H9 (cell line): Measurements from ENCODE around the gene WDHD1. TPM values are rescaled to one million over a fixed set of nuclear protein-coding genes. Genes with fewer than 3 reads are reported as not detected.

Source experiments
- DNase-seq: peaks from one replicate; pipeline ENCODE4 v3.0.0-alpha.2; 2017
- H2AFZ ChIP-seq: one replicate; pipeline ENCODE4 v1.6.1; 2013; ENCODE audit warnings: mild to moderate bottlenecking, low read length, control low read depth, moderate library complexity
- H2AK5ac ChIP-seq: 2 replicates; pipeline ENCODE4 v1.6.1; 2013; ENCODE audit warnings: low read length, control low read depth, mixed read lengths; ENCODE audit not compliant: insufficient read length
- H2BK120ac ChIP-seq: one replicate; pipeline ENCODE4 v1.6.1; 2013; ENCODE audit warnings: low read depth, mild to moderate bottlenecking, low read length, control low read depth, inconsistent platforms; ENCODE audit not compliant: poor library complexity, severe bottlenecking
- H2BK12ac ChIP-seq: 2 replicates; pipeline ENCODE4 v1.6.1; 2013; ENCODE audit warnings: low read length, control low read depth, mixed read lengths, low read depth; ENCODE audit not compliant: insufficient read length
- H2BK15ac ChIP-seq: 2 replicates; pipeline ENCODE4 v1.6.1; 2013; ENCODE audit warnings: low read depth, low read length, control low read depth
- H2BK20ac ChIP-seq: one replicate; pipeline ENCODE4 v1.6.1; 2013; ENCODE audit warnings: low read depth, mild to moderate bottlenecking, low read length, control low read depth, inconsistent platforms; ENCODE audit not compliant: poor library complexity, severe bottlenecking
- H2BK5ac ChIP-seq: 2 replicates; pipeline ENCODE4 v1.6.1; 2013; ENCODE audit warnings: low read length, control low read depth, mixed read lengths; ENCODE audit not compliant: insufficient read length
- H3K14ac ChIP-seq: 2 replicates; pipeline ENCODE4 v1.6.1; 2013; ENCODE audit warnings: low read length, control low read depth; ENCODE audit not compliant: insufficient read depth
- H3K18ac ChIP-seq: 2 replicates; pipeline ENCODE4 v1.6.1; 2013; ENCODE audit warnings: low read depth, mild to moderate bottlenecking, mixed read lengths, low read length, control low read depth; ENCODE audit not compliant: insufficient read length
- H3K23ac ChIP-seq: 2 replicates; pipeline ENCODE4 v1.6.1; 2013; ENCODE audit warnings: low read length, control low read depth, mixed read lengths, low read depth; ENCODE audit not compliant: insufficient read length
- H3K23me2 ChIP-seq: 2 replicates; pipeline ENCODE4 v1.6.1; 2013; ENCODE audit warnings: low read depth, mild to moderate bottlenecking, mixed read lengths, low read length, control low read depth; ENCODE audit not compliant: insufficient read length, poor library complexity, severe bottlenecking
- H3K27ac ChIP-seq: 2 replicates; pipeline ENCODE4 v1.5.1; 2013; ENCODE audit warnings: low read length, control low read depth, mixed read lengths, low read depth; ENCODE audit not compliant: insufficient read length
- H3K27me3 ChIP-seq: 2 replicates; pipeline ENCODE4 v1.6.1; 2013; ENCODE audit warnings: low read length, control low read depth, inconsistent platforms; ENCODE audit not compliant: insufficient read depth
- H3K4ac ChIP-seq: 2 replicates; pipeline ENCODE4 v1.6.1; 2013; ENCODE audit warnings: low read depth, mild to moderate bottlenecking, control low read depth, inconsistent platforms, low read length, moderate library complexity
- H3K4me1 ChIP-seq: 2 replicates; pipeline ENCODE4 v1.6.1; 2013; ENCODE audit warnings: low read length, control low read depth, inconsistent platforms; ENCODE audit not compliant: insufficient read depth
- H3K4me2 ChIP-seq: 2 replicates; pipeline ENCODE4 v1.6.1; 2013; ENCODE audit warnings: low read length, control low read depth, mixed read lengths; ENCODE audit not compliant: insufficient read length, insufficient read depth
- H3K56ac ChIP-seq: 2 replicates; pipeline ENCODE4 v1.6.1; 2013; ENCODE audit warnings: low read depth, mild to moderate bottlenecking, mixed read lengths, low read length, control low read depth; ENCODE audit not compliant: insufficient read length
- H3K79me1 ChIP-seq: 2 replicates; pipeline ENCODE4 v1.6.1; 2013; ENCODE audit warnings: low read depth, mild to moderate bottlenecking, moderate library complexity, low read length, control low read depth, inconsistent platforms; ENCODE audit not compliant: insufficient read depth, poor library complexity, severe bottlenecking
- H3K79me2 ChIP-seq: 2 replicates; pipeline ENCODE4 v1.6.1; 2013; ENCODE audit warnings: low read length, control low read depth, inconsistent platforms; ENCODE audit not compliant: insufficient read depth
- H3K9ac ChIP-seq: 2 replicates; pipeline ENCODE4 v1.6.1; 2013; ENCODE audit warnings: low read length, control low read depth, mixed read lengths; ENCODE audit not compliant: insufficient read length; ENCODE audit errors: extremely low read depth
- H3K9me3 ChIP-seq: one replicate; pipeline ENCODE4 v1.6.1; 2013; ENCODE audit warnings: low read depth, low read length, inconsistent platforms; ENCODE audit not compliant: control insufficient read depth
- H3T11ph ChIP-seq: one replicate; pipeline ENCODE4 v1.6.1; 2013; ENCODE audit warnings: mild to moderate bottlenecking, low read length, control low read depth, inconsistent platforms
- H4K20me1 ChIP-seq: one replicate; pipeline ENCODE4 v1.6.1; 2013; ENCODE audit not compliant: control insufficient read depth, insufficient read length, insufficient read depth
- H4K5ac ChIP-seq: 2 replicates; pipeline ENCODE4 v1.6.1; 2013; ENCODE audit warnings: low read depth, mild to moderate bottlenecking, mixed read lengths, low read length, control low read depth; ENCODE audit not compliant: insufficient read length
- H4K8ac ChIP-seq: replicated peaks from 2 replicates; pipeline ENCODE4 v1.6.1; 2013; ENCODE audit warnings: low read length, control low read depth, mixed read lengths, low read depth; ENCODE audit not compliant: insufficient read length
- H4K91ac ChIP-seq: 2 replicates; pipeline ENCODE4 v1.6.1; 2013; ENCODE audit warnings: low read depth, mild to moderate bottlenecking, moderate library complexity, mixed read lengths, low read length, control low read depth; ENCODE audit not compliant: insufficient read length
- H3K27ac Mint-ChIP-seq, 3 experiments: 2 replicates in 2 of 3; 3 replicates in 1 of 3; pipeline ENCODE4 v1.8.0; 2020 to 2021; ENCODE audit warnings: mixed read lengths in 3 of 3, mild to moderate bottlenecking in 1 of 3, moderate library complexity in 1 of 3
- H3K27me3 Mint-ChIP-seq: 2 replicates; pipeline ENCODE4 v1.8.0; 2021; ENCODE audit warnings: low read depth, mild to moderate bottlenecking, moderate library complexity, mixed read lengths
- H3K36me3 Mint-ChIP-seq, 3 experiments: 2 replicates in 2 of 3; 3 replicates in 1 of 3; pipeline ENCODE4 v1.8.0; 2020 to 2021; ENCODE audit warnings: low read depth in 3 of 3, mixed read lengths in 3 of 3; ENCODE audit not compliant: insufficient read depth in 1 of 3
- H3K4me1 Mint-ChIP-seq, 2 experiments: 2 replicates each; pipeline ENCODE4 v1.8.0; 2020; ENCODE audit warnings: mixed read lengths in 2 of 2
- H3K4me3 Mint-ChIP-seq, 2 experiments: 2 replicates in 1 of 2; 3 replicates in 1 of 2; pipeline ENCODE4 v1.8.0; 2020 to 2021; ENCODE audit warnings: mild to moderate bottlenecking in 2 of 2, mixed read lengths in 2 of 2, moderate library complexity in 1 of 2
- H3K9me3 Mint-ChIP-seq, 2 experiments: 2 replicates in 1 of 2; 3 replicates in 1 of 2; pipeline ENCODE4 v1.8.0; 2020; ENCODE audit warnings: mild to moderate bottlenecking in 2 of 2, mixed read lengths in 2 of 2, moderate library complexity in 1 of 2
- WGBS: extraction: QIAGEN DNeasy Blood & Tissue Kit; methylation state at CpG from one replicate; pipeline ENCODE4 v1.1.7; 2013; ENCODE audit warnings: missing lambda C conversion rate, low lambda C conversion rate, mixed read lengths; ENCODE audit not compliant: insufficient read length; ENCODE audit errors: extremely low coverage; 5-methylcytosine and 5-hydroxymethylcytosine counted together
- total RNA-seq: library from RNA; stranded (reverse); gene quantifications from 2 replicates; pipeline ENCODE4 v1.2.1, GENCODE V29; 2021
- TF ChIP-seq, protein P1 (sequence below): fragments of 200-600 bp; sonication (generic); conservative IDR thresholded peaks from 3 replicates; pipeline ENCODE4 v1.8.0; 2021; ENCODE audit warnings: antibody characterized with exemption, mild to moderate bottlenecking

The WDHD1 gene
- total RNA-seq, 1 experiment from 2014 or later, result 93.7 TPM

DNA sequence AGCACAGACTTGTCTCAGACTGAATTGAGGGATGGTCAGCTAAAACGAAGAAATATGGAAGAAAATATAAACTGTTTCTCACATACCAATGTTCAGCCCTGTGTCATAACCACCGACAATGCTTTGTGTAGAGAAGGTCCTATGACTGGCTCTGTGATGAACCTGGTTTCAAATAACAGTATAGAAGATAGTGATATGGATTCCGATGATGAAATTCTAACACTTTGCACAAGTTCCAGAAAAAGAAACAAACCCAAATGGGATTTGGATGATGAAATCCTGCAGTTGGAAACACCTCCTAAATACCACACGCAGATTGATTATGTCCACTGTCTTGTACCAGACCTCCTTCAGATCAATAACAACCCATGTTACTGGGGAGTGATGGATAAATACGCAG, 16.6 kb upstream of the WDHD1 start:
- H3K9me3 Mint-ChIP-seq, result no peaks in the 10 kb centered on the region
- Histone ChIP-seq H3K27ac (no peak overlapping the region), H2AK5ac (no peak overlapping the region), H3T11ph (no peak overlapping the region), H3K9ac (no peak overlapping the region), H3K27me3 (no peaks in the 10 kb centered on the region), H3K9me3 (no peaks in the 10 kb centered on the region), H2BK20ac (no peak overlapping the region), H3K79me2 (no peaks in the 10 kb centered on the region), H3K4me2 (no peak overlapping the region), H2BK120ac (no peak overlapping the region), H3K4me1 (no peaks in the 10 kb centered on the region), H3K14ac (no peak overlapping the region), H2BK15ac (no peak overlapping the region), H2BK12ac (no peak overlapping the region), H4K20me1 (no peaks in the 10 kb centered on the region), H3K23ac (no peak overlapping the region), H3K23me2 (no peaks in the 10 kb centered on the region), H4K91ac (no peak overlapping the region), H3K18ac (no peak overlapping the region), H3K4ac (no peak overlapping the region), H2BK5ac (no peak overlapping the region), H3K56ac (no peak overlapping the region), H4K5ac (no peak overlapping the region), H4K8ac (no peak overlapping the region), H2AFZ (no peak overlapping the region), H3K79me1 (peaks cover 3% of the 10 kb centered on the region)
- peaks cover 15% of the 10 kb centered on the region for H3K27me3 Mint-ChIP-seq
- DNase-seq, result no peak
- no peak overlapping the region for H3K27ac Mint-ChIP-seq
- TF ChIP-seq, protein P1, sequence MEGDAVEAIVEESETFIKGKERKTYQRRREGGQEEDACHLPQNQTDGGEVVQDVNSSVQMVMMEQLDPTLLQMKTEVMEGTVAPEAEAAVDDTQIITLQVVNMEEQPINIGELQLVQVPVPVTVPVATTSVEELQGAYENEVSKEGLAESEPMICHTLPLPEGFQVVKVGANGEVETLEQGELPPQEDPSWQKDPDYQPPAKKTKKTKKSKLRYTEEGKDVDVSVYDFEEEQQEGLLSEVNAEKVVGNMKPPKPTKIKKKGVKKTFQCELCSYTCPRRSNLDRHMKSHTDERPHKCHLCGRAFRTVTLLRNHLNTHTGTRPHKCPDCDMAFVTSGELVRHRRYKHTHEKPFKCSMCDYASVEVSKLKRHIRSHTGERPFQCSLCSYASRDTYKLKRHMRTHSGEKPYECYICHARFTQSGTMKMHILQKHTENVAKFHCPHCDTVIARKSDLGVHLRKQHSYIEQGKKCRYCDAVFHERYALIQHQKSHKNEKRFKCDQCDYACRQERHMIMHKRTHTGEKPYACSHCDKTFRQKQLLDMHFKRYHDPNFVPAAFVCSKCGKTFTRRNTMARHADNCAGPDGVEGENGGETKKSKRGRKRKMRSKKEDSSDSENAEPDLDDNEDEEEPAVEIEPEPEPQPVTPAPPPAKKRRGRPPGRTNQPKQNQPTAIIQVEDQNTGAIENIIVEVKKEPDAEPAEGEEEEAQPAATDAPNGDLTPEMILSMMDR, result no peak
- H3K36me3 Mint-ChIP-seq, result peaks cover 17 to 50% (median 33%) of the 10 kb centered on the region in 3 experiments; a peak in 6 of 7 replicates
- WGBS, result no CpG with 5 or more reads among the region's 5 CpGs
- H3K4me3 Mint-ChIP-seq, result no peak overlapping the region
- H3K4me1 Mint-ChIP-seq, result peaks cover 7 to 9% of the 10 kb centered on the region in 2 experiments
